Stimulated activated naive CD8-positive, alpha-beta T cell treated with anti-CD3 and anti-CD28 coated beads, Interleukin-15, Interleukin-2, amounts not matched to agents 100 U/mL and 50 U/mL, for 24 hours (primary cell): Measurements from ENCODE around the gene ZNF181.

ENCODE experiments used
- ATAC-seq: fragments of 150-1000 bp; cut with Tn5 transposase; one replicate; pipeline ENCODE4 v1.10.0; 2021
- DNase-seq: peaks from one replicate; pipeline ENCODE4 v3.0.0; 2021

The ZNF181 gene

DNA sequence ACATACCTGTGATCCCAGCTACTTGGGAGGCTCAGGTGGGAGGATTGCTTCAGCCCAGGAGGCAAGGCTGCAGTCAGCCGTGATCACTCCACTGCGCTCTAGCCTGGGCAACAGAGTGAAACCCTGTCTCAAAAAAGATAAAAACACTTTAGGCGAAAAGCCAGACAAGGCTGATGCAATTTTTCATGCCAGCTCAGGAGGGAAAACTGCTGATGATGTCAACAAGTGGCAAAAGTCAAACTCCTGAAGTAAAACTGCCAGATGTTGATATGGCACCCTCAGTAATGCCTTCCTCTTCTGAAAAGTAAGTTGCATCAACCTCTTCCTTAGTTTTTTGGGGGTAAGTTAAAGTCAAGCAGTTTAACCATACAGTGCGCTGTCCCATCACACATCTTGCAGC is 23.4 kb downstream of the ZNF181 start:
- DNase-seq (no peak), ATAC-seq (no peak)

DNA sequence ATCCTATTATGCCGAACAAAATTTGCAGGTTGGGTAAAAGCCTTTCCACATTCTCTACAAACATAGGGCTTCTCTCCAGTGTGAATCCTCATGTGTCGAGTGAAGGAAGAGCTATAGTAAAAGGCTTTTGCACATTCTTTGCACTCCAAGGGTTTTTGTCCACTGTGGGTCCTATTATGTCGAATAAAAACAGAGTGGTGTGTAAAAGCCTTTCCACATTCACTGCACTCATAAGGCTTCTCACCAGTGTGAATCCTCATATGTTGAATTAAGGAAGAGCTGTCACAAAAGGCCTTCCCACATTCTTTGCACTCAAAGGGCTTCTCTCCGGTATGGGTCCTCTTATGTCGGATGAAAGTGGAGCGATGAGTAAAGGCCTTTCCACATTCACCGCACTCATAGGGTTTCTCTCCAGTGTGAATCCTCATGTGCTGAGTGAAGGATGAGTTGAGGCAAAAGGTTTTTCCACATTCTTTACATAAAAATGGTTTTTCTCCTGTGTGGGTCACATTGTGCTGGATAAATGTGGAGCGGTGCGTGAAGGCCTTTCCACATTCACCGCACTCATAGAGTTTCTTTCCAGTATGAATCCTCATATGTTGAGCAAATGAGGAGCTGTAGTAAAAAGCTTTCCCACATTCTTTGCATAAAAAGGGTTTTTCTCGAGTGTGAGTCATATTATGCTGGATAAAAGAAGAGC is 25.3 kb downstream of the ZNF181 start:
- ATAC-seq (no peak), DNase-seq (no peak)

GRCh38 chr19:34766386-34766785 is 32.3 kb downstream of the ZNF181 start:
- ATAC-seq (no peak), DNase-seq (no peak)

DNA sequence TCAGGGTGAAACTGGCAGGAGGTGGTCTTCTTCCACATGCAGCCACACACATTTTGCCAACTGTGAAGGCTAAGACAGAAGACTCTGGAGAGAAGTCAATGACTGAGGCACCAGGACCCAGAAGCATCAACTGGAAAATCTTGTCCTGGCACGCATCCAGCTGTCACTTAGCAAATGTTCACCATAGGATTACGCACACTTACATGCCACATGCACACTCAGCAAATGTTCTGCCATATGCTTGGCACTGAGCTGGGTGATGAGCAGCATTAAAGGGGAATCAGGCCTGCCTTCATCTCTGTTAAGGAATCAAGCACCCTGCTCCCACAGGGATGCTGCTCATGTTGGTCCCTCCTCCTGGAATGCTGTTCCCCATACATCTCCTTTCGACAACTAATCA is 33.9 kb downstream of the ZNF181 start:
- ATAC-seq (no peak), DNase-seq (no peak)

DNA sequence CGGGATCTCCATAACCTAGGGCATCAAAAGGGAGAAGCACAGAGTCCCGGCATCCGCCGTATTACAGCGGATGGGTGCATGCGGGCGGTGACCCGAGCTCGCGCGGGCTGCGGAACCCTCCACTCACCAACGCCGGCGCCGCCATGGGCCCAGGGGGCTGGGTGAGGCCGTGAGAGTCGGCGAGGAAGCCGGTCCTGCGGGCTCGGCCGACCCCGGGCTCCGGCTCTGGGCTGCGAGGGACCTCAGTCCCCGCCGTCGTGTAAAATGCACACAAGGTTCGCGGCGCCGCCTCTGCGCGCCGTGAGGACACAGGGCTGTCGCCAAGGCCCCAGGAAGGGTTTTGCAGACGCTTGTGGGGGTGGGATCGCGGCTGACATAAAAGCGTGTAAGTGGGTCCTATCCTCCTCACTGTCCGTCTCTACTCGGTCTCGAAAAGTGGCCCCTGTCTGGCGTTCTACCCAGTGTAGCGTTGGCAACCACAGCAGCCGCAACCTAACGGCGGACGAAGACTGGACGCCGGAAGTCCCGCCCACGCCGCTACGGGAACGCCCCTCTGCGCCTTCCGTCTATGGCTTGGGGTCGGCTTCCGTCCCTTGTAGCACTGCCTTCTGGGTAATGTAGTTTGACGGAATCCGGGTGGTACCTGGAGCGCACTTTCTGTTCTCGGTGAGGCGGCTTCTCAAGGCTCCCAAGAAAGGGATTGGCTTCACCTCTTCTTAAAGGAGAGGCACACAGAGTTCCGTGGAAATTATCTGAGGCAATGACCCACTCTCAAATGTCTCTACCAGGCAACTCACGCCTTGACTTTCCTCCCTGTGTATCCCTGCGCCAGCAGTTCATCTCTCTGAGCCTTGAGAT is 38.9 kb downstream of the ZNF181 start, which contains the start of gene ZNF599:
Gene ZNF599, minus strand, starts transcription at position 519 of the 858 bp plus-strand sequence. Its CDS starts 374 bp downstream, at position 145.
- peak; percentile 99 for ATAC-seq

DNA sequence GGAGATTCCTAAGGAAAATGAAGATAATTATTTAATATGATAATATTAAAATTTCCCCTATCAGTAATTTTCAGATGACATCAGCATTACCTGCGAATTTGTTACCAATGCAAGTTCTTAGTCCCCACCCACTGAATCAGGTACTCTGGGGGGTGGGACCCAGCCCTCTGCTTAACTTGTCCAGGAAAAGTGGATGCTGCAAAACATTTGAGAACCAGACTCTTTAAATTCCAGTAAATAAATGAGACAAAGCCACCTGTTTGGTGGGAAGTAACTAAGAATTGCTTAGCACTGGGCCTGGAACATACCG is 39.5 kb downstream of the ZNF181 start:
- no peak for DNase-seq
- ATAC-seq, result no peak

More for the DNA sequence above, 38.9 kb downstream of the ZNF181 start, which contains the start of gene ZNF599:
- peak; percentile 91 for DNase-seq

GRCh38 chr19:34774857-34775256 is 40.8 kb downstream of the ZNF181 start:
- ATAC-seq, result no peak

GRCh38 chr19:34778342-34778741 is 44.3 kb downstream of the ZNF181 start:
- ATAC-seq (no peak), DNase-seq (no peak)

More at GRCh38 chr19:34774857-34775256, 40.8 kb downstream of the ZNF181 start:
- no peak for DNase-seq

DNA sequence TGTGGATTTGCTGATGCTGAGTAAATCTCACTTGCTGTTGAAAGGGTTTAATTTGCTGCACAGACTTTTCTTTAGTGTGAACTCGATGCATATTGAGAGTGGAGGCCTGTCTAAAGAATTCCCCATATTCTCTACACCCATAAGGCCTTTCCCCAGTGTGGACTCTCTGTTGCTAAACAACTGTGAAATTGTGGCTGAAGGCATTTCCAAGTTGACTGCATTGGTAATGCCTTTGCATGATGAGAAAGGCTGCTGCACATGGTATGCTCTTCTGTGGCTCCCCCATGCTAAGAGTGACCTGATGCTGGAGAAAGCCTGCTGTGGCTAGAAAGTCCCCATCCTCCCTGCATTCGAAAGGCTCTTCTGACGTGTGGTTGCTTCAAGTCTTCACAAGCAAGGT is 45.6 kb downstream of the ZNF181 start:
- DNase-seq (no peak), ATAC-seq (no peak)

GRCh38 chr19:34786236-34786635 is 52.2 kb downstream of the ZNF181 start:
- ATAC-seq, result no peak
- no peak for DNase-seq

DNA sequence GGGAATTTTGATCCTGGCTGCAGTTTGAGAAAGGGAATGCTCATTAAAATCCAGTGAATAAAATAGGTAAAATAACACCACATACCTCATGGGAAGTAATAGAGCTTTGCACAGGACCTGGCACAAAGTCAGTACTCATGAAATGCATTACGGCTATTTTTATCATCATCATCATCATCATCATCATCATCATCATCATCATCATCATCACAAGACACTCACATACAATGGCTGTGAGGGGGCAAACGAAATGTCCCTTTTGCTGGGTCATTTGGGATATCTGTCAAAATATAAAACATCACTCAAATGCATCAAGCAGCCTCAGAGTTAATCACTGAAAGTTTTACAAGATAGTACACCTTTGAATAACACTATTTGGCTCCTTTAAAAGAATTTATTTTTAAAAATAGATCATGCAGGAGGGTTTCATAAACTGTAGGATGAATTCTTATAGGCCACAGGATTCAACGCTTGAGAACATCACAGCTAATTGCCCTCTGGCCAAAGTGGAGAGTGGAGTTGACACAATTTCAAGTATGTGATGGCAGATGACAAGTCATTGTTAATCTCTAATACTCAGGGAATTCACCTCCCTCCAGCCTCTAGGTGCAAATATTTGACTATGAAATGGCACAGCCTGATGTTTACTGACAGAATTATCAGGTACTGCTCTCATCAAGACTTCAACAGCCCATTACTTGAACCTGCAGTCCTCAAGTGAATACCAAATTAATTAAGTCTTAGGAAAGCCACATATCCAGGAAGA is 53.2 kb downstream of the ZNF181 start:
- ATAC-seq (no peak), DNase-seq (no peak)

DNA sequence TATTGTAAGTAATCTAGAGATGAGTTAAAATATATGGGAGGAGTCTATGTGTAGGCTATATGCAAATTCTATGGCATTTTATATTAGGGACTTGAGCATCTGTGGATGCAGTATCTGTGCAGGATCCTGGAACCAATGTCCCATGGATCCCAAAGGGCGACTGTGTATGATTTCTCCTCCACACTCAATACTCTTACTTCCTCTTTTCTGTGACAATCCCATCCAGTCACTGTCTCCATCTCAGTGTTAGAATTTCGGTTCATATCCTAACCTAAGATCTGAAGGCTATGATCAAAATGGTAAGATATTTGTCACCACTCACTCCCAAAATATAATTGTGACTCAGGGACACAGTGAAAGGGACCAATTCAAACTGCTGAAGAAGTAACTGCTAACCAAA is 54.0 kb downstream of the ZNF181 start:
- DNase-seq, result no peak
- no peak for ATAC-seq

GRCh38 chr19:34793565-34793964 is 59.5 kb downstream of the ZNF181 start:
- DNase-seq, result no peak
- ATAC-seq, result no peak

GRCh38 chr19:34794066-34794960 is 60.3 kb downstream of the ZNF181 start:
- no peak for DNase-seq
- ATAC-seq, result no peak
